K562 (cell line): Measurements from ENCODE around the gene ZNF581. TPM values are rescaled to one million over a fixed set of nuclear protein-coding genes. Genes with fewer than 3 reads are reported as not detected.
A peak's percentile ranks its signal among the peaks of the same experiment; 100 is the strongest.

Experiments used
- CHD4 ChIP-seq: fragments of 200-600 bp; sonication (generic); IDR thresholded peaks from 3 replicates; pipeline ENCODE4 v1.6.1; 2012; ENCODE audit warnings: low read depth, mild to moderate bottlenecking, mixed read lengths, low read length, inconsistent platforms; ENCODE audit not compliant: insufficient read depth, insufficient replicate concordance, poor library complexity, severe bottlenecking
- ELF2 ChIP-seq: fragments of 250-450 bp; sonication (Bioruptor Pico); IDR thresholded peaks from 2 replicates; pipeline ENCODE4 v1.5.0; 2021; ENCODE audit warnings: mild to moderate bottlenecking
- FIP1L1 ChIP-seq: fragments of 200-400 bp; formaldehyde crosslinking; IDR thresholded peaks from 2 replicates; pipeline ENCODE4 v1.6.1; 2018; ENCODE audit warnings: mild to moderate bottlenecking, low read depth, low read length; ENCODE audit not compliant: poor library complexity, severe bottlenecking
- FOXK1 ChIP-seq: sonication (generic); formaldehyde crosslinking; IDR thresholded peaks from 2 replicates; pipeline ENCODE4 v1.8.0; 2022; ENCODE audit warnings: missing genetic modification reagents, mild to moderate bottlenecking, borderline replicate concordance
- ZBTB7A ChIP-seq: IDR thresholded peaks from 2 replicates; pipeline ENCODE4 v1.6.1; 2011; ENCODE audit warnings: low read depth, mild to moderate bottlenecking, low read length, moderate library complexity, borderline replicate concordance; ENCODE audit not compliant: control insufficient read depth
- ZFPM2 ChIP-seq: fragments of 250-450 bp; sonication (Bioruptor Pico); IDR thresholded peaks from 2 replicates; pipeline ENCODE4 v1.5.1; 2022; ENCODE audit warnings: mild to moderate bottlenecking
- ZNF282 ChIP-seq: sonication (generic); formaldehyde crosslinking; IDR thresholded peaks from 2 replicates; pipeline ENCODE4 v1.8.1; 2023; ENCODE audit warnings: missing genetic modification reagents
- ZNF444 ChIP-seq: fragments of 250-450 bp; sonication (Bioruptor Pico); IDR thresholded peaks from 2 replicates; pipeline ENCODE4 v1.4.0; 2020; ENCODE audit warnings: mild to moderate bottlenecking, moderate library complexity
- ZNF507 ChIP-seq: conservative IDR thresholded peaks from 2 replicates; pipeline ENCODE4 v1.6.1; 2017; ENCODE audit warnings: missing genetic modification characterization, missing compliant biosample characterization
- polyA plus RNA-seq, 8 experiments: library from polyadenylated mRNA; depleted of rRNA in 4 of 8; stranded (reverse) in 5 of 8; unstranded in 3 of 8; fragments of >200 nt; fragmentation: Nextera tagmentation in 2 of 8; fragmentation: Illumina TruSeq in 1 of 8; extraction: Ambion mirVana in 2 of 8; extraction: Trizol in 1 of 8; gene quantifications; 2 replicates each; pipeline versions ENCODE4 v1.2.1 to v1.2.3, GENCODE V29; 2011 to 2014; ENCODE audit warnings: inconsistent platforms in 1 of 8, missing spikeins in 1 of 8
- total RNA-seq, 7 experiments: library from RNA; depleted of rRNA in 6 of 7; stranded (reverse); fragments of >200 nt in 6 of 7; fragmentation: Illumina TruSeq in 2 of 7; extraction: Trizol in 2 of 7; gene quantifications; 2 replicates each; pipeline versions ENCODE4 v1.2.1 to v1.2.3, GENCODE V29; 2011 to 2021; ENCODE audit warnings: low replicate concordance in 1 of 7
- TF ChIP-seq, protein P1 (sequence below): sonication (generic); formaldehyde crosslinking; IDR thresholded peaks from 2 replicates; pipeline ENCODE4 v1.8.0; 2022; ENCODE audit warnings: mild to moderate bottlenecking, missing genetic modification reagents
- TF ChIP-seq, protein P2 (sequence below), 2 experiments: fragments of 450-650 bp in 1 of 2; sonication (generic) in 1 of 2; formaldehyde crosslinking in 1 of 2; IDR thresholded peaks in 1 of 2; conservative IDR thresholded peaks in 1 of 2; 2 replicates each; pipeline versions ENCODE4 v1.6.1 to v1.8.1; 2016 to 2023; ENCODE audit warnings: mild to moderate bottlenecking in 2 of 2, moderate library complexity in 2 of 2, inconsistent platforms in 1 of 2, missing genetic modification reagents in 1 of 2
- TF ChIP-seq, protein P3 (sequence below): fragments of 250-450 bp; sonication (Bioruptor Pico); IDR thresholded peaks from 2 replicates; pipeline ENCODE4 v1.5.0; 2021
- TF ChIP-seq, protein P4 (sequence below): sonication (generic); formaldehyde crosslinking; IDR thresholded peaks from 2 replicates; pipeline ENCODE4 v1.8.1; 2023; ENCODE audit warnings: mild to moderate bottlenecking, missing genetic modification reagents
- TF ChIP-seq, protein P5 (sequence below): fragments of 250-450 bp; sonication (Bioruptor Pico); IDR thresholded peaks from 2 replicates; pipeline ENCODE4 v1.5.1; 2021; ENCODE audit warnings: mild to moderate bottlenecking

Gene ZNF581
- total and polyA plus RNA-seq, 9 of the 15 experiments (the other 6 are each of a cell fraction or from before 2014, with no cell fraction given): 2.4 to 39.4 (median 15.4) TPM

DNA sequence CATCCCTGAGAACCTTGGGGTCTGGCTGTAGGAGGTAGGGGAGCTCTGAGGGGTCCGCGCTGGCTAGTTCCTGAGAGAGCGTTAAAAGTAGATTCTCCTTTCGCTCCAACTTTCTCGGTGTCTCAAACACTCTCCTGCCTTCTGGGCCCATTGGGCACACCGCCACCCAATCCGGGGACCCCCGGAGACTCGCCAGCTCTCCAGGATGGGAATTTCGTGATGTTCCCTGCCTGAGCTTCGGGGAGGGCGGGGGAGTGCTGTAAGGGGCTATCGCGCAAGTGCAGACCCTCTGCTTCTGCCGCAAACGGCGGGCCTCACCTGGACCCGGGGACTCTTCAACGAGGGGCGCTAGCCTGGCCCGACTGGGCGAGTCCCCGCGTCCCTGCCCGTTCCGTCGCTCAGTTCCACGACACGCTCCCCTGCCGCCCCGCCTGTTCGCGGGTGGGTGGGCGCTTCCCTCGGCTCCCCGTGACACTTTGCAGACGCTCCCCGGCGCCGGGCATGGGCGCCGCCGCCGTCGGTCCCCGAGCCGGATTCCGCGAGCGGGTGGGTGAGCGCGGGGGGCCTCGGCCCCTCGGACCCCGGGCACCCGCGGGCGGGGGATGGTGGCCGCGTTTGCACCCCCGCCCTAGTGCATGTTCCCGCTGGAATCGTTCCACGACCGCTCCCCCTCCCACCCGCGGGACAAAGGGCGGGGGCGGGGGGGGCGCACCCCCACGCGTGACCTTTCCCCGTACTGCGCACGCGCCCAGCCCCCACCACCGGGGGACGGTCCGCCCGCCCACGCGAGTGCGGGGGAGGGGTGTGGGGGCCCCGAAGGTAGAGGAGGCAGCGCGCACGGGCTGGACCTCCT, 4.5 kb downstream of the ZNF581 start, which contains the start of gene CCDC106 (continued):
- TF ChIP-seq, protein P1, sequence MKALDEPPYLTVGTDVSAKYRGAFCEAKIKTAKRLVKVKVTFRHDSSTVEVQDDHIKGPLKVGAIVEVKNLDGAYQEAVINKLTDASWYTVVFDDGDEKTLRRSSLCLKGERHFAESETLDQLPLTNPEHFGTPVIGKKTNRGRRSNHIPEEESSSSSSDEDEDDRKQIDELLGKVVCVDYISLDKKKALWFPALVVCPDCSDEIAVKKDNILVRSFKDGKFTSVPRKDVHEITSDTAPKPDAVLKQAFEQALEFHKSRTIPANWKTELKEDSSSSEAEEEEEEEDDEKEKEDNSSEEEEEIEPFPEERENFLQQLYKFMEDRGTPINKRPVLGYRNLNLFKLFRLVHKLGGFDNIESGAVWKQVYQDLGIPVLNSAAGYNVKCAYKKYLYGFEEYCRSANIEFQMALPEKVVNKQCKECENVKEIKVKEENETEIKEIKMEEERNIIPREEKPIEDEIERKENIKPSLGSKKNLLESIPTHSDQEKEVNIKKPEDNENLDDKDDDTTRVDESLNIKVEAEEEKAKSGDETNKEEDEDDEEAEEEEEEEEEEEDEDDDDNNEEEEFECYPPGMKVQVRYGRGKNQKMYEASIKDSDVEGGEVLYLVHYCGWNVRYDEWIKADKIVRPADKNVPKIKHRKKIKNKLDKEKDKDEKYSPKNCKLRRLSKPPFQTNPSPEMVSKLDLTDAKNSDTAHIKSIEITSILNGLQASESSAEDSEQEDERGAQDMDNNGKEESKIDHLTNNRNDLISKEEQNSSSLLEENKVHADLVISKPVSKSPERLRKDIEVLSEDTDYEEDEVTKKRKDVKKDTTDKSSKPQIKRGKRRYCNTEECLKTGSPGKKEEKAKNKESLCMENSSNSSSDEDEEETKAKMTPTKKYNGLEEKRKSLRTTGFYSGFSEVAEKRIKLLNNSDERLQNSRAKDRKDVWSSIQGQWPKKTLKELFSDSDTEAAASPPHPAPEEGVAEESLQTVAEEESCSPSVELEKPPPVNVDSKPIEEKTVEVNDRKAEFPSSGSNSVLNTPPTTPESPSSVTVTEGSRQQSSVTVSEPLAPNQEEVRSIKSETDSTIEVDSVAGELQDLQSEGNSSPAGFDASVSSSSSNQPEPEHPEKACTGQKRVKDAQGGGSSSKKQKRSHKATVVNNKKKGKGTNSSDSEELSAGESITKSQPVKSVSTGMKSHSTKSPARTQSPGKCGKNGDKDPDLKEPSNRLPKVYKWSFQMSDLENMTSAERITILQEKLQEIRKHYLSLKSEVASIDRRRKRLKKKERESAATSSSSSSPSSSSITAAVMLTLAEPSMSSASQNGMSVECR (CRISPR knock-in tag): peak; percentile 47; the same call in 1 of the 2 replicates
- TF ChIP-seq ZNF282 (CRISPR knock-in tag) (no peak; the same call in 1 of the 2 replicates), CHD4 (peak; percentile 75), ZBTB7A (peak; percentile 77), ZNF444 (CRISPR knock-in tag) (no peak), FOXK1 (CRISPR knock-in tag) (no peak), FIP1L1 (peak; percentile 91), ELF2 (CRISPR knock-in tag) (no peak), ZFPM2 (no peak; the same call in 1 of the 2 replicates), ZNF507 (tag) (no peak)
- TF ChIP-seq, protein P2, sequence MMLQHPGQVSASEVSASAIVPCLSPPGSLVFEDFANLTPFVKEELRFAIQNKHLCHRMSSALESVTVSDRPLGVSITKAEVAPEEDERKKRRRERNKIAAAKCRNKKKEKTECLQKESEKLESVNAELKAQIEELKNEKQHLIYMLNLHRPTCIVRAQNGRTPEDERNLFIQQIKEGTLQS (IDR thresholded peaks at IDR 0.05): no peak
- TF ChIP-seq, protein P2 (CRISPR knock-in tag; conservative IDR thresholded peaks at IDR 0.05): no peak
- TF ChIP-seq, protein P3, sequence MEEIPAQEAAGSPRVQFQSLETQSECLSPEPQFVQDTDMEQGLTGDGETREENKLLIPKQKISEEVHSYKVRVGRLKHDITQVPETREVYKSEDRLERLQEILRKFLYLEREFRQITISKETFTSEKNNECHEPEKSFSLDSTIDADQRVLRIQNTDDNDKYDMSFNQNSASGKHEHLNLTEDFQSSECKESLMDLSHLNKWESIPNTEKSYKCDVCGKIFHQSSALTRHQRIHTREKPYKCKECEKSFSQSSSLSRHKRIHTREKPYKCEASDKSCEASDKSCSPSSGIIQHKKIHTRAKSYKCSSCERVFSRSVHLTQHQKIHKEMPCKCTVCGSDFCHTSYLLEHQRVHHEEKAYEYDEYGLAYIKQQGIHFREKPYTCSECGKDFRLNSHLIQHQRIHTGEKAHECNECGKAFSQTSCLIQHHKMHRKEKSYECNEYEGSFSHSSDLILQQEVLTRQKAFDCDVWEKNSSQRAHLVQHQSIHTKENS (CRISPR knock-in tag): no peak
- TF ChIP-seq, protein P4, sequence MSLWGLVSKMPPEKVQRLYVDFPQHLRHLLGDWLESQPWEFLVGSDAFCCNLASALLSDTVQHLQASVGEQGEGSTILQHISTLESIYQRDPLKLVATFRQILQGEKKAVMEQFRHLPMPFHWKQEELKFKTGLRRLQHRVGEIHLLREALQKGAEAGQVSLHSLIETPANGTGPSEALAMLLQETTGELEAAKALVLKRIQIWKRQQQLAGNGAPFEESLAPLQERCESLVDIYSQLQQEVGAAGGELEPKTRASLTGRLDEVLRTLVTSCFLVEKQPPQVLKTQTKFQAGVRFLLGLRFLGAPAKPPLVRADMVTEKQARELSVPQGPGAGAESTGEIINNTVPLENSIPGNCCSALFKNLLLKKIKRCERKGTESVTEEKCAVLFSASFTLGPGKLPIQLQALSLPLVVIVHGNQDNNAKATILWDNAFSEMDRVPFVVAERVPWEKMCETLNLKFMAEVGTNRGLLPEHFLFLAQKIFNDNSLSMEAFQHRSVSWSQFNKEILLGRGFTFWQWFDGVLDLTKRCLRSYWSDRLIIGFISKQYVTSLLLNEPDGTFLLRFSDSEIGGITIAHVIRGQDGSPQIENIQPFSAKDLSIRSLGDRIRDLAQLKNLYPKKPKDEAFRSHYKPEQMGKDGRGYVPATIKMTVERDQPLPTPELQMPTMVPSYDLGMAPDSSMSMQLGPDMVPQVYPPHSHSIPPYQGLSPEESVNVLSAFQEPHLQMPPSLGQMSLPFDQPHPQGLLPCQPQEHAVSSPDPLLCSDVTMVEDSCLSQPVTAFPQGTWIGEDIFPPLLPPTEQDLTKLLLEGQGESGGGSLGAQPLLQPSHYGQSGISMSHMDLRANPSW: 0 out of 2 replicates have a peak, but pooled peaks have one; percentile 47
- TF ChIP-seq, protein P5, sequence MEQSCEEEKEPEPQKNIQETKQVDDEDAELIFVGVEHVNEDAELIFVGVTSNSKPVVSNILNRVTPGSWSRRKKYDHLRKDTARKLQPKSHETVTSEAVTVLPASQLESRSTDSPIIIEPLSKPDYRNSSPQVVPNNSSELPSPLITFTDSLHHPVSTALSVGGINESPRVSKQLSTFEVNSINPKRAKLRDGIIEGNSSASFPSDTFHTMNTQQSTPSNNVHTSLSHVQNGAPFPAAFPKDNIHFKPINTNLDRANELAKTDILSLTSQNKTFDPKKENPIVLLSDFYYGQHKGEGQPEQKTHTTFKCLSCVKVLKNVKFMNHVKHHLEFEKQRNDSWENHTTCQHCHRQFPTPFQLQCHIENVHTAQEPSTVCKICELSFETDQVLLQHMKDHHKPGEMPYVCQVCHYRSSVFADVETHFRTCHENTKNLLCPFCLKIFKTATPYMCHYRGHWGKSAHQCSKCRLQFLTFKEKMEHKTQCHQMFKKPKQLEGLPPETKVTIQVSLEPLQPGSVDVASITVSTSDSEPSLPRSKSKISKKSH: no peak
